Adrenal gland (tissue), 12 donors: ENCODE data around the gene ELOB. TPM values are rescaled to one million over a fixed set of nuclear protein-coding genes. Genes with fewer than 3 reads are reported as not detected.

Source experiments
- DNase-seq, 7 donors: peaks; one replicate each; pipeline ENCODE4 v3.0.0-alpha.2; 2019 to 2020
- H3K27ac ChIP-seq, 5 donors: fragments of 200-600 bp; sonication (generic) in 4 of 5; 1 replicate in 3 of 5; 2 replicates in 2 of 5; pipeline versions ENCODE4 v1.5.1 to v1.8.0; 2016 to 2020; ENCODE audit warnings: mild to moderate bottlenecking in 1 of 5
- H3K27me3 ChIP-seq: fragments of 200-600 bp; 2 replicates; pipeline ENCODE4 v1.8.0; 2021
- H3K36me3 ChIP-seq, 2 donors: fragments of 200-600 bp; replicated peaks in 1 of 2; 1 replicate in 1 of 2; 2 replicates in 1 of 2; pipeline versions ENCODE4 v1.5.1 to v1.8.0; 2018 to 2022
- H3K4me1 ChIP-seq, 2 donors: fragments of 200-600 bp; replicated peaks in 1 of 2; 1 replicate in 1 of 2; 2 replicates in 1 of 2; pipeline versions ENCODE4 v1.5.1 to v1.8.0; 2018 to 2021
- H3K4me3 ChIP-seq, 4 donors: fragments of 200-600 bp; sonication (generic) in 3 of 4; one replicate each; pipeline ENCODE4 v1.5.1; 2016 to 2018
- H3K9me3 ChIP-seq, 3 donors: fragments of 200-600 bp; sonication (generic) in 1 of 3; replicated peaks in 1 of 3; 1 replicate in 2 of 3; 2 replicates in 1 of 3; pipeline versions ENCODE4 v1.5.1 to v1.8.0; 2016 to 2021
- POLR2A ChIP-seq, 2 donors: fragments of 450-650 bp; IDR thresholded peaks; one replicate each; pipeline ENCODE4 v1.6.1; 2017; ENCODE audit warnings: antibody characterized with exemption in 2 of 2, mild to moderate bottlenecking in 2 of 2, moderate library complexity in 1 of 2
- WGBS, 4 donors: extraction: QIAGEN DNeasy Blood & Tissue Kit in 2 of 4; methylation state at CpG; one replicate each; pipeline versions ENCODE4 v1.1.5 to v1.1.7; 2013 to 2017; 5-methylcytosine and 5-hydroxymethylcytosine counted together
- intact Hi-C, 2 donors: fragments of 100-400 bp; cut with DNase I; formaldehyde crosslinking; loops; one replicate each; pipeline versions ENCODE4 v1.14.1 to v1.15.0; 2022 to 2023
- polyA plus RNA-seq, 3 donors: library from polyadenylated mRNA; stranded (reverse); fragments of 200-250 nt in 2 of 3; fragments of 350-450 nt in 1 of 3; fragmentation: Illumina TruSeq in 1 of 3; extraction: RNeasy Lipid Tissue Mini Kit (QIAGEN cat#74804) in 1 of 3; gene quantifications; one replicate each; pipeline ENCODE4 v1.2.3, GENCODE V29; 2013 to 2014
- total RNA-seq, 9 donors: library from RNA; depleted of rRNA in 4 of 9; stranded (reverse); fragments of >200 nt in 4 of 9; fragments of 120-200 nt in 1 of 9; fragmentation: NEBNext Ultra II Directional in 1 of 9; extraction: Animal tissue kit (Norgen Biotek cat#: 25700) in 1 of 9; gene quantifications; one replicate each; pipeline versions ENCODE4 v1.1.0 to v1.2.4, GENCODE V29; 2013 to 2023
- TF ChIP-seq, protein P1 (sequence below), 6 experiments: fragments of 450-650 bp in 4 of 6; fragments of 200-600 bp in 2 of 6; sonication (generic) in 1 of 6; IDR thresholded peaks; 1 replicate in 5 of 6; 2 replicates in 1 of 6; pipeline versions ENCODE4 v1.5.1 to v1.8.0; 2016 to 2021; ENCODE audit warnings: antibody characterized with exemption in 6 of 6, mild to moderate bottlenecking in 2 of 6, moderate library complexity in 1 of 6
- donor health status: healthy with polysubstance abuse.
- donor health status: Bipolar disorder and iron deficiency.
- donor health status: DM: yes; HTN: yes; CAD: no.
- donor health status: DM: no; HTN: no; CAD: no.
- donor health status: DM: no; HTN: no; CAD: no.
- donor health status: DM: yes; HTN: yes; CAD: no.

Gene ELOB
- total and polyA plus RNA-seq, 12 donors = 72.7 to 1,030 (median 361) TPM

DNA sequence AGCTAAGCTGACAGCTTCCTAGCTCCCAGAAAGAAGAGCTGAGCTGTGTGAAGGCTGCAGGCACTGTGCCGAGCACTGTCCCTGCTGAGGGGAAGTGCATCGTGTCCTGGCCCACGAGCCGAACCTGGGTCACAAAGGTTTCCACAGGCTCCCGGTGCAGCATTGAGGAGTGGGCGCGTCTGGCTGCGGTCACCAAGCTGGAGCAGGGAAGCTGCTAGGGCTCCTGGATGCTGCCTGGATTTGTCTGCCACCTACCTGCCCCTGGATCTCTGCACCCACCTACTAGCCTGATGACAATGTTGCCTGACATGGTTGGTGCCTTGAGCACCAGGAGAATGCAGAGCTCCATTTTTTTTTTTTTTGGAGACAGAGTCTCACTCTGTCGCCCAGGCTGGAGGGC is 31.1 kb downstream of the ELOB start:
- H3K4me3 ChIP-seq = no peak overlapping the region
- no peaks in the 10 kb centered on the region for H3K9me3 ChIP-seq
- no peak for DNase-seq
- intact Hi-C loops = no loop called here
- no peaks in the 10 kb centered on the region for H3K27me3 ChIP-seq
- H3K27ac ChIP-seq = no peak overlapping the region
- TF ChIP-seq, protein P1, sequence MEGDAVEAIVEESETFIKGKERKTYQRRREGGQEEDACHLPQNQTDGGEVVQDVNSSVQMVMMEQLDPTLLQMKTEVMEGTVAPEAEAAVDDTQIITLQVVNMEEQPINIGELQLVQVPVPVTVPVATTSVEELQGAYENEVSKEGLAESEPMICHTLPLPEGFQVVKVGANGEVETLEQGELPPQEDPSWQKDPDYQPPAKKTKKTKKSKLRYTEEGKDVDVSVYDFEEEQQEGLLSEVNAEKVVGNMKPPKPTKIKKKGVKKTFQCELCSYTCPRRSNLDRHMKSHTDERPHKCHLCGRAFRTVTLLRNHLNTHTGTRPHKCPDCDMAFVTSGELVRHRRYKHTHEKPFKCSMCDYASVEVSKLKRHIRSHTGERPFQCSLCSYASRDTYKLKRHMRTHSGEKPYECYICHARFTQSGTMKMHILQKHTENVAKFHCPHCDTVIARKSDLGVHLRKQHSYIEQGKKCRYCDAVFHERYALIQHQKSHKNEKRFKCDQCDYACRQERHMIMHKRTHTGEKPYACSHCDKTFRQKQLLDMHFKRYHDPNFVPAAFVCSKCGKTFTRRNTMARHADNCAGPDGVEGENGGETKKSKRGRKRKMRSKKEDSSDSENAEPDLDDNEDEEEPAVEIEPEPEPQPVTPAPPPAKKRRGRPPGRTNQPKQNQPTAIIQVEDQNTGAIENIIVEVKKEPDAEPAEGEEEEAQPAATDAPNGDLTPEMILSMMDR (IDR thresholded peaks at IDR 0.05) = no peak
- TF ChIP-seq POLR2A (IDR thresholded peaks at IDR 0.05) = no peak
- WGBS, 4 donors = 78 to 87% (median 85%) methylated on average over 2 to 9 of the region's 9 CpGs
- H3K36me3 ChIP-seq = no peaks in the 10 kb centered on the region
- no peaks in the 10 kb centered on the region for H3K4me1 ChIP-seq

DNA sequence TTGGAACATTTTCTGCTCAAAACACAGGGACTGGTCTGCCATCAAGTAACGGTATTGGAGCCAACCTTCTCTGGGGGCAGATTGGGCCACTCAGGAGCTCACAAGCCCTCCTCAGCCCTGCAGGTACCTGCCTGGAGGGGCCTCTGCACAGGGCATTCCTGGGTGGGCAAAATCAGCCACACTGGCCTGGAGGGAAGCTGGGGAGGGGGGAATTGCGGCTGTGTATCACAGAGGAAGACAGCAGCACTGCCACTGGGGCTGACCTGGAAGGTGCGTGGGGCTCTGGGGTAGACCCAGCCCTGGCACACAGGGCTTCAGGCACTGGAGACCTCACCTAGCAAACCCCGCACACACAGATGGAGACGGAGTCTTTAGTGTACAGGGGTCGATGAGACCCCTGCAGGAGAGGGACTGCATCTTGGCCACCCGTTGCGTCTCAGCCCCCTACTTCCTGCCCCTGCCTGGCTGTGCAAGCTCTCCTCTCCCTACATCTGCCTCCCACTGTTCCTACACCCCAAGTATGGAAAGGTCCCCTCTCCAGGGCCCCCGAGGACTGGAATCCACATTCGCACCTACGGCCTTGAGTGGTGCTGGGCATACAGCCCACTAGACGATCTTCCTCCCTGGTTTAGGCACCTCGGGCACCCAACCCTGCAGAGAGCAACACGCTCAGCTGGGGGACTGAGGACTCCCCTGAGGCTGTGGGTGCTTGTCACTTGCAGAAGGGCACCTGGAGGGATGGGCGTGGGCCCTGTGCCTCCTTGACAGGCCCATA is 31.8 kb downstream of the ELOB start:
- Histone ChIP-seq H3K4me1 (no peaks in the 10 kb centered on the region), H3K9me3 (no peaks in the 10 kb centered on the region), H3K4me3 (no peak overlapping the region), H3K36me3 (no peaks in the 10 kb centered on the region), H3K27me3 (no peaks in the 10 kb centered on the region), H3K27ac (no peak overlapping the region)
- no peak for DNase-seq
- intact Hi-C loops = no loop called here
- 54 to 71% (median 61%) methylated on average over 13 to 15 of the region's 15 CpGs for WGBS, 4 donors
- TF ChIP-seq POLR2A (IDR thresholded peaks at IDR 0.05) = no peak
- TF ChIP-seq, protein P1 (IDR thresholded peaks at IDR 0.05) = no peak

DNA sequence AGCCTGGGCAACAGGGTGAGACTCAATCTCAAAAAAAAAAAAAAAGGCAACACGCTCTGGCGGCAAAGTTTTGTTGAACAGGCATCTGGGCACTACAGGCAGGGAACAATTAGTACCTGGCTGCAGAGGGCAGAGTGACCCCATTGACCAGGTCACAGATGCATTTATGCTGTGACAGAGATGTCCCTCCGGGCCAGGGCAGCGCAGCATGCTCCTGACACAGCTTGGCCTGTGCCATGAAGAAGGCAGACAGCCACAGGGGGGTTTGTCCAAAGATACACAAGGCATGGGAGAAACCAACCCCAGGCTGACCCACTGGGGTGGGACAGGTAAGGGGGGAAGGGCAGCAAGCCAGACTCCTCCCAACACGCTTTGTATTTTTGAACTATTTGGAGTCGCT is 32.4 kb downstream of the ELOB start:
- Histone ChIP-seq H3K27ac (no peak overlapping the region), H3K4me3 (no peak overlapping the region), H3K27me3 (no peaks in the 10 kb centered on the region), H3K4me1 (no peaks in the 10 kb centered on the region), H3K9me3 (no peaks in the 10 kb centered on the region), H3K36me3 (no peaks in the 10 kb centered on the region)
- WGBS, 4 donors = 85 to 92% (median 92%) methylated on average over 6 of the region's 6 CpGs
- TF ChIP-seq, protein P1 (IDR thresholded peaks at IDR 0.05) = no peak
- TF ChIP-seq POLR2A (IDR thresholded peaks at IDR 0.05) = no peak
- no peak for DNase-seq
- intact Hi-C loops = no loop called here

DNA sequence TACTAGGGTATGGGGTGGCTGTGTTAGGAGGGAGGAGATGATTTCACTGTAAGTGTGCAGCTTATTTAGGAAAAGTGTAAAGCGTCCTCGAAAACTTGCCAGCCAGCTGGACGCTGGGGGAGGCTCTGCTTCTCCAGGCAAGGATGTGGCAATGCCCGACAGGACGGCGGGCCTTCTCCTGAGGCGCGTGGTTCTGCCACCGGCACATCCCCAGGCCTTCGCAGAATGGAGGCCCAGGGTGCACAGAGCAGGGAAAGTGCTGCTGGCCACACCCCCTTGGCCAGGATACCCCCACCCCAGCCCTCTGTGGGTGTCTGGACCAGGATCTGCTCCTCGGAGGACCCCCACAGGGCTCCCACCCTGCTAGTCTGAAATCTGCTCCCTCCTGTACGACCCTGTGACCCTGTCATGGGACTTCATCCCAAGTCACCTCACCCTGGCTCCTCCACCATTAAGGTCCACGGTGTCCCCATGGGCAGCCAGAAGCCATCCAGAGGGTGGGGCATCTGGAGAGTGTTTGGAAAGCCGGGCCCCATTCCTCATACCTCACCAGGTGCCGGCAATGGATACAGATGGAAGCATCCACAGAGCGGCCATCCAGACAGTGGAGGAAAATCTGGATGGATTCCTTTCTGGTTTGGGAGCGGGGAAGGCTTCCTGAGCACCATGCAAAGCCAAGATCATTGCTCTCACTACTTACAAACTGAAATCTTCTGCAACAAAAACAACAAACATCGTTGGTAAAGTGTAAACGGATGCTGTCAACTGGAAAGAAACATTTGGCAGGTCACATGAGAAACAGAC is 33.9 kb downstream of the ELOB start:
- H3K4me3 ChIP-seq = no peak overlapping the region
- TF ChIP-seq, protein P1 (IDR thresholded peaks at IDR 0.05) = no peak
- TF ChIP-seq POLR2A (IDR thresholded peaks at IDR 0.05) = no peak
- WGBS, 4 donors = 85 to 91% (median 89%) methylated on average over 15 to 19 of the region's 19 CpGs
- no peaks in the 10 kb centered on the region for H3K27me3 ChIP-seq
- H3K9me3 ChIP-seq = no peaks in the 10 kb centered on the region
- H3K36me3 ChIP-seq = no peaks in the 10 kb centered on the region
- DNase-seq = no peak
- no peak overlapping the region for H3K27ac ChIP-seq
- H3K4me1 ChIP-seq = no peaks in the 10 kb centered on the region
- intact Hi-C loops = no loop called here
